NB4 (cell line): Measurements from ENCODE around the gene CIAPIN1.

Source experiments
- CTCF ChIP-seq: IDR thresholded peaks from one replicate; pipeline ENCODE4 v1.5.1; 2012; ENCODE audit warnings: low read depth, low read length
- POLR2A ChIP-seq: IDR thresholded peaks from 2 replicates; pipeline ENCODE4 v1.6.1; 2011; ENCODE audit warnings: mild to moderate bottlenecking; ENCODE audit not compliant: insufficient read length; ENCODE audit errors: extremely low read depth

DNA sequence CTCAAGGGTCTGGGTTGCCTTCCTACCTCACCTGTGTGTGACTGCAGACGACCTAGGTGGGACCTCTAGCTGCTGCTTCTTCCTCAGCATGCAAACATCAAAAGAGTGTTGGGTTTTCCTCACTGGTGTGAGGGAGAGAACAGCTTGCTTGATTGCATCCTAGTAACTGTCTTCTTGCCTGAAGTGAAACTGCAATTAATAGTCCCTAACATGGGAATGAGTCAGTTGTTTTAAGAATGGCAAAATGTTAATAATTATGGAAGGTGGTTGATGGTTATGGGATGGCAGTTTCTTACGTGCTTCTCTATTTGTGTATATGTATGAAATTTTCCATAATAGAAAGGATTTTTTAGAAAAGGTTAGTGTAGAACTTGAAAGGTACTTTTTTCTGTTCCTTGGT, 21.2 kb upstream of the CIAPIN1 start:
- TF ChIP-seq POLR2A, result no peak
- TF ChIP-seq CTCF, result no peak
